H9 (cell line): Measurements from ENCODE around the gene NBEAL1. TPM values are rescaled to one million over a fixed set of nuclear protein-coding genes. Genes with fewer than 3 reads are reported as not detected.
"Not testable (repeated sequence)": the region's sequence is repeated elsewhere in the genome, so short reads cannot be mapped to it uniquely, and the experiment has no call there.

ENCODE experiments used
- DNase-seq: peaks from one replicate; pipeline ENCODE4 v3.0.0-alpha.2; 2017
- H2AFZ ChIP-seq: one replicate; pipeline ENCODE4 v1.6.1; 2013; ENCODE audit warnings: mild to moderate bottlenecking, low read length, control low read depth, moderate library complexity
- H2AK5ac ChIP-seq: 2 replicates; pipeline ENCODE4 v1.6.1; 2013; ENCODE audit warnings: low read length, control low read depth, mixed read lengths; ENCODE audit not compliant: insufficient read length
- H2BK120ac ChIP-seq: one replicate; pipeline ENCODE4 v1.6.1; 2013; ENCODE audit warnings: low read depth, mild to moderate bottlenecking, low read length, control low read depth, inconsistent platforms; ENCODE audit not compliant: poor library complexity, severe bottlenecking
- H2BK12ac ChIP-seq: 2 replicates; pipeline ENCODE4 v1.6.1; 2013; ENCODE audit warnings: low read length, control low read depth, mixed read lengths, low read depth; ENCODE audit not compliant: insufficient read length
- H2BK15ac ChIP-seq: 2 replicates; pipeline ENCODE4 v1.6.1; 2013; ENCODE audit warnings: low read depth, low read length, control low read depth
- H2BK20ac ChIP-seq: one replicate; pipeline ENCODE4 v1.6.1; 2013; ENCODE audit warnings: low read depth, mild to moderate bottlenecking, low read length, control low read depth, inconsistent platforms; ENCODE audit not compliant: poor library complexity, severe bottlenecking
- H2BK5ac ChIP-seq: 2 replicates; pipeline ENCODE4 v1.6.1; 2013; ENCODE audit warnings: low read length, control low read depth, mixed read lengths; ENCODE audit not compliant: insufficient read length
- H3K14ac ChIP-seq: 2 replicates; pipeline ENCODE4 v1.6.1; 2013; ENCODE audit warnings: low read length, control low read depth; ENCODE audit not compliant: insufficient read depth
- H3K18ac ChIP-seq: 2 replicates; pipeline ENCODE4 v1.6.1; 2013; ENCODE audit warnings: low read depth, mild to moderate bottlenecking, mixed read lengths, low read length, control low read depth; ENCODE audit not compliant: insufficient read length
- H3K23ac ChIP-seq: 2 replicates; pipeline ENCODE4 v1.6.1; 2013; ENCODE audit warnings: low read length, control low read depth, mixed read lengths, low read depth; ENCODE audit not compliant: insufficient read length
- H3K23me2 ChIP-seq: 2 replicates; pipeline ENCODE4 v1.6.1; 2013; ENCODE audit warnings: low read depth, mild to moderate bottlenecking, mixed read lengths, low read length, control low read depth; ENCODE audit not compliant: insufficient read length, poor library complexity, severe bottlenecking
- H3K27ac ChIP-seq: 2 replicates; pipeline ENCODE4 v1.5.1; 2013; ENCODE audit warnings: low read length, control low read depth, mixed read lengths, low read depth; ENCODE audit not compliant: insufficient read length
- H3K27me3 ChIP-seq: 2 replicates; pipeline ENCODE4 v1.6.1; 2013; ENCODE audit warnings: low read length, control low read depth, inconsistent platforms; ENCODE audit not compliant: insufficient read depth
- H3K4ac ChIP-seq: 2 replicates; pipeline ENCODE4 v1.6.1; 2013; ENCODE audit warnings: low read depth, mild to moderate bottlenecking, control low read depth, inconsistent platforms, low read length, moderate library complexity
- H3K4me1 ChIP-seq: 2 replicates; pipeline ENCODE4 v1.6.1; 2013; ENCODE audit warnings: low read length, control low read depth, inconsistent platforms; ENCODE audit not compliant: insufficient read depth
- H3K4me2 ChIP-seq: 2 replicates; pipeline ENCODE4 v1.6.1; 2013; ENCODE audit warnings: low read length, control low read depth, mixed read lengths; ENCODE audit not compliant: insufficient read length, insufficient read depth
- H3K56ac ChIP-seq: 2 replicates; pipeline ENCODE4 v1.6.1; 2013; ENCODE audit warnings: low read depth, mild to moderate bottlenecking, mixed read lengths, low read length, control low read depth; ENCODE audit not compliant: insufficient read length
- H3K79me1 ChIP-seq: 2 replicates; pipeline ENCODE4 v1.6.1; 2013; ENCODE audit warnings: low read depth, mild to moderate bottlenecking, moderate library complexity, low read length, control low read depth, inconsistent platforms; ENCODE audit not compliant: insufficient read depth, poor library complexity, severe bottlenecking
- H3K79me2 ChIP-seq: 2 replicates; pipeline ENCODE4 v1.6.1; 2013; ENCODE audit warnings: low read length, control low read depth, inconsistent platforms; ENCODE audit not compliant: insufficient read depth
- H3K9ac ChIP-seq: 2 replicates; pipeline ENCODE4 v1.6.1; 2013; ENCODE audit warnings: low read length, control low read depth, mixed read lengths; ENCODE audit not compliant: insufficient read length; ENCODE audit errors: extremely low read depth
- H3K9me3 ChIP-seq: one replicate; pipeline ENCODE4 v1.6.1; 2013; ENCODE audit warnings: low read depth, low read length, inconsistent platforms; ENCODE audit not compliant: control insufficient read depth
- H3T11ph ChIP-seq: one replicate; pipeline ENCODE4 v1.6.1; 2013; ENCODE audit warnings: mild to moderate bottlenecking, low read length, control low read depth, inconsistent platforms
- H4K20me1 ChIP-seq: one replicate; pipeline ENCODE4 v1.6.1; 2013; ENCODE audit not compliant: control insufficient read depth, insufficient read length, insufficient read depth
- H4K5ac ChIP-seq: 2 replicates; pipeline ENCODE4 v1.6.1; 2013; ENCODE audit warnings: low read depth, mild to moderate bottlenecking, mixed read lengths, low read length, control low read depth; ENCODE audit not compliant: insufficient read length
- H4K8ac ChIP-seq: replicated peaks from 2 replicates; pipeline ENCODE4 v1.6.1; 2013; ENCODE audit warnings: low read length, control low read depth, mixed read lengths, low read depth; ENCODE audit not compliant: insufficient read length
- H4K91ac ChIP-seq: 2 replicates; pipeline ENCODE4 v1.6.1; 2013; ENCODE audit warnings: low read depth, mild to moderate bottlenecking, moderate library complexity, mixed read lengths, low read length, control low read depth; ENCODE audit not compliant: insufficient read length
- H3K27ac Mint-ChIP-seq, 3 experiments: 2 replicates in 2 of 3; 3 replicates in 1 of 3; pipeline ENCODE4 v1.8.0; 2020 to 2021; ENCODE audit warnings: mixed read lengths in 3 of 3, mild to moderate bottlenecking in 1 of 3, moderate library complexity in 1 of 3
- H3K27me3 Mint-ChIP-seq: 2 replicates; pipeline ENCODE4 v1.8.0; 2021; ENCODE audit warnings: low read depth, mild to moderate bottlenecking, moderate library complexity, mixed read lengths
- H3K36me3 Mint-ChIP-seq, 3 experiments: 2 replicates in 2 of 3; 3 replicates in 1 of 3; pipeline ENCODE4 v1.8.0; 2020 to 2021; ENCODE audit warnings: low read depth in 3 of 3, mixed read lengths in 3 of 3; ENCODE audit not compliant: insufficient read depth in 1 of 3
- H3K4me1 Mint-ChIP-seq, 2 experiments: 2 replicates each; pipeline ENCODE4 v1.8.0; 2020; ENCODE audit warnings: mixed read lengths in 2 of 2
- H3K4me3 Mint-ChIP-seq, 2 experiments: 2 replicates in 1 of 2; 3 replicates in 1 of 2; pipeline ENCODE4 v1.8.0; 2020 to 2021; ENCODE audit warnings: mild to moderate bottlenecking in 2 of 2, mixed read lengths in 2 of 2, moderate library complexity in 1 of 2
- H3K9me3 Mint-ChIP-seq, 2 experiments: 2 replicates in 1 of 2; 3 replicates in 1 of 2; pipeline ENCODE4 v1.8.0; 2020; ENCODE audit warnings: mild to moderate bottlenecking in 2 of 2, mixed read lengths in 2 of 2, moderate library complexity in 1 of 2
- WGBS: extraction: QIAGEN DNeasy Blood & Tissue Kit; methylation state at CpG from one replicate; pipeline ENCODE4 v1.1.7; 2013; ENCODE audit warnings: missing lambda C conversion rate, low lambda C conversion rate, mixed read lengths; ENCODE audit not compliant: insufficient read length; ENCODE audit errors: extremely low coverage; 5-methylcytosine and 5-hydroxymethylcytosine counted together
- total RNA-seq: library from RNA; stranded (reverse); gene quantifications from 2 replicates; pipeline ENCODE4 v1.2.1, GENCODE V29; 2021
- TF ChIP-seq, protein P1 (sequence below): fragments of 200-600 bp; sonication (generic); conservative IDR thresholded peaks from 3 replicates; pipeline ENCODE4 v1.8.0; 2021; ENCODE audit warnings: antibody characterized with exemption, mild to moderate bottlenecking

Gene NBEAL1
- total RNA-seq, 1 experiment from 2014 or later = 10.1 TPM

DNA sequence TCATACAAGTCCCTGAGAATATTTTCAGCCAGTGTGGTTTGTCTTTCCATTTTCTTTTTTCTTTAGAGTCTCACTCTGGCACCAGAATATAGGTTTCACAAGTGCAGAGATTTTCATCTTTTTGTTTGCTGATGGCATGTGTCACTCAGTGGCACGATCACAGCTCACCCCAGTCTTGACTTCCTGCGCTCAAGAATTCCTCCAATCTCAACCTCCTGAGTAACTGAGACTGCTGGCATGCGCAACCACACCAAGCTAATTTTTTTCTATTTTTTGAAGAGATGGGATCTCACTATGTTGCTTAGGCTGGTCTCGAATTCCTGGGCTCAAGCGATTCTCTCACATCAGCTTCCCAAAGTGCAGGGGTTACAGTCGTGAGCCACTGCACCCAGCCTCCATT, 23.9 kb downstream of the NBEAL1 start:
- Histone ChIP-seq H3K56ac (no peak overlapping the region), H3K9me3 (no peaks in the 10 kb centered on the region), H4K91ac (no peak overlapping the region), H2AK5ac (no peak overlapping the region), H4K8ac (no peak overlapping the region), H4K20me1 (no peaks in the 10 kb centered on the region), H3K23ac (no peak overlapping the region), H2BK12ac (no peak overlapping the region), H3K4me1 (no peaks in the 10 kb centered on the region), H3K18ac (no peak overlapping the region), H3K27me3 (no peaks in the 10 kb centered on the region), H3K9ac (no peak overlapping the region), H3K4me2 (no peak overlapping the region), H2BK5ac (no peak overlapping the region), H3K79me2 (no peaks in the 10 kb centered on the region), H2AFZ (no peak overlapping the region), H3K79me1 (no peaks in the 10 kb centered on the region), H3K27ac (no peak overlapping the region), H3K23me2 (no peaks in the 10 kb centered on the region), H3K14ac (no peak overlapping the region), H3T11ph (no peak overlapping the region), H4K5ac (no peak overlapping the region), H2BK20ac (no peak overlapping the region), H2BK15ac (no peak overlapping the region), H2BK120ac (no peak overlapping the region), H3K4ac (no peak overlapping the region)
- no CpG with 5 or more reads among the region's 6 CpGs for WGBS
- no peaks in the 10 kb centered on the region for H3K9me3 Mint-ChIP-seq
- TF ChIP-seq, protein P1, sequence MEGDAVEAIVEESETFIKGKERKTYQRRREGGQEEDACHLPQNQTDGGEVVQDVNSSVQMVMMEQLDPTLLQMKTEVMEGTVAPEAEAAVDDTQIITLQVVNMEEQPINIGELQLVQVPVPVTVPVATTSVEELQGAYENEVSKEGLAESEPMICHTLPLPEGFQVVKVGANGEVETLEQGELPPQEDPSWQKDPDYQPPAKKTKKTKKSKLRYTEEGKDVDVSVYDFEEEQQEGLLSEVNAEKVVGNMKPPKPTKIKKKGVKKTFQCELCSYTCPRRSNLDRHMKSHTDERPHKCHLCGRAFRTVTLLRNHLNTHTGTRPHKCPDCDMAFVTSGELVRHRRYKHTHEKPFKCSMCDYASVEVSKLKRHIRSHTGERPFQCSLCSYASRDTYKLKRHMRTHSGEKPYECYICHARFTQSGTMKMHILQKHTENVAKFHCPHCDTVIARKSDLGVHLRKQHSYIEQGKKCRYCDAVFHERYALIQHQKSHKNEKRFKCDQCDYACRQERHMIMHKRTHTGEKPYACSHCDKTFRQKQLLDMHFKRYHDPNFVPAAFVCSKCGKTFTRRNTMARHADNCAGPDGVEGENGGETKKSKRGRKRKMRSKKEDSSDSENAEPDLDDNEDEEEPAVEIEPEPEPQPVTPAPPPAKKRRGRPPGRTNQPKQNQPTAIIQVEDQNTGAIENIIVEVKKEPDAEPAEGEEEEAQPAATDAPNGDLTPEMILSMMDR = no peak
- H3K27ac Mint-ChIP-seq = peak overlapping the region in 2 of 3 experiments; percentile 11 to 54; a peak in 2 of 7 replicates
- H3K27me3 Mint-ChIP-seq = no peaks in the 10 kb centered on the region; the same call in 1 of the 2 replicates
- H3K36me3 Mint-ChIP-seq = peaks cover 0 to 15% (median 8%) of the 10 kb centered on the region in 3 experiments; a peak in 4 of 7 replicates
- DNase-seq = no peak
- H3K4me3 Mint-ChIP-seq = no peak overlapping the region
- peaks cover 10 to 11% of the 10 kb centered on the region in 2 experiments for H3K4me1 Mint-ChIP-seq

DNA sequence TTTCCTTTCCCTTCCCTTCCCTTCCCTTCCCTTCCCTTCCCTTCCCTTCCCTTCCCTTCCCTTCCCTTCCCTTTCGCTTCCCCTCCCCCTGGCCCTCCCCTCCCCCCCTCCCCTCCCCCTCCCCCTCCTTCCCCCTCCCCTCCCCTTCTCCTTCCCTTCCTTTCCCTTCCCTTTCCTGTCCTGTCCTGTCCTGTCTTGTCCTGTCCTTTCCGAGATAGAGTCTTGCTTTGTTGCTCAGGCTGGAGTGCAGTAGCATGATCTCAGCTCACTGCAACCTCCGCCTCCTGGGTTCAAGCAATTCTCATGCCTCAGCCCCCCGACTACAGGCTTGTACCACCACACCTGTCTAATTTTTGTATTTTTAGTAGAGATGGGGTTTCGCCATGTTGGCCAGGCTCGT, 24.5 kb downstream of the NBEAL1 start:
- not testable (repeated sequence) for H2BK12ac ChIP-seq, H3K79me2 ChIP-seq, H3K18ac ChIP-seq, H3K27ac Mint-ChIP-seq, H3K27me3 ChIP-seq, H3K14ac ChIP-seq, H3K27me3 Mint-ChIP-seq, H2BK120ac ChIP-seq, H2BK5ac ChIP-seq, H3K56ac ChIP-seq, H3T11ph ChIP-seq, H3K23ac ChIP-seq, H3K9ac ChIP-seq, H2AFZ ChIP-seq, H3K4ac ChIP-seq, H3K4me2 ChIP-seq, H2BK15ac ChIP-seq, H4K91ac ChIP-seq, H3K4me3 Mint-ChIP-seq, H4K8ac ChIP-seq, DNase-seq, H2BK20ac ChIP-seq, H3K9me3 ChIP-seq, H3K4me1 ChIP-seq, H3K27ac ChIP-seq, H4K5ac ChIP-seq, H2AK5ac ChIP-seq, H4K20me1 ChIP-seq, H3K23me2 ChIP-seq, H3K9me3 Mint-ChIP-seq, H3K79me1 ChIP-seq
- peaks cover 10 to 11% of the 10 kb centered on the region in 2 experiments for H3K4me1 Mint-ChIP-seq
- H3K36me3 Mint-ChIP-seq = peaks cover 0 to 15% (median 8%) of the 10 kb centered on the region in 3 experiments; a peak in 4 of 7 replicates
- WGBS = no CpG with 5 or more reads among the region's 6 CpGs
